Subcutaneous preadipocyte (primary cell): ENCODE results near the gene IL32. TPM values are rescaled to one million over a fixed set of nuclear protein-coding genes. Genes with fewer than 3 reads are reported as not detected.

ENCODE experiments used
- small RNA-seq: library from RNA; depleted of rRNA; stranded (forward); fragments of <200 nt; gene quantifications from one replicate; pipeline ENCODE3, GENCODE V24; 2012
- total RNA-seq: library from RNA; depleted of rRNA; stranded (reverse); fragments of >200 nt; gene quantifications from 2 replicates; pipeline ENCODE4 v1.2.3, GENCODE V29; 2012

IL32 gene, protein sequence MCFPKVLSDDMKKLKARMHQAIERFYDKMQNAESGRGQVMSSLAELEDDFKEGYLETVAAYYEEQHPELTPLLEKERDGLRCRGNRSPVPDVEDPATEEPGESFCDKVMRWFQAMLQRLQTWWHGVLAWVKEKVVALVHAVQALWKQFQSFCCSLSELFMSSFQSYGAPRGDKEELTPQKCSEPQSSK
- 0.59 and 4.4 TPM in 2 replicates for total RNA-seq

GRCh38 chr16:3065069-3065741, at the start of gene IL32:
IL32 (plus strand) TSS chr16:3065640; CDS start chr16:3065812, 172 bp downstream.

GRCh38 chr16:3017794-3018506, 47.5 kb upstream of the IL32 start, which contains the start of gene CLDN6:
CLDN6 (minus strand) TSS chr16:3018183; CDS start chr16:3016021, 2,162 bp downstream.

GRCh38 chr16:3020247-3020603, 45.2 kb upstream of the IL32 start, which contains the start of gene TNFRSF12A:
TNFRSF12A (plus strand) TSS chr16:3020368; CDS start chr16:3020398, 30 bp downstream.

DNA sequence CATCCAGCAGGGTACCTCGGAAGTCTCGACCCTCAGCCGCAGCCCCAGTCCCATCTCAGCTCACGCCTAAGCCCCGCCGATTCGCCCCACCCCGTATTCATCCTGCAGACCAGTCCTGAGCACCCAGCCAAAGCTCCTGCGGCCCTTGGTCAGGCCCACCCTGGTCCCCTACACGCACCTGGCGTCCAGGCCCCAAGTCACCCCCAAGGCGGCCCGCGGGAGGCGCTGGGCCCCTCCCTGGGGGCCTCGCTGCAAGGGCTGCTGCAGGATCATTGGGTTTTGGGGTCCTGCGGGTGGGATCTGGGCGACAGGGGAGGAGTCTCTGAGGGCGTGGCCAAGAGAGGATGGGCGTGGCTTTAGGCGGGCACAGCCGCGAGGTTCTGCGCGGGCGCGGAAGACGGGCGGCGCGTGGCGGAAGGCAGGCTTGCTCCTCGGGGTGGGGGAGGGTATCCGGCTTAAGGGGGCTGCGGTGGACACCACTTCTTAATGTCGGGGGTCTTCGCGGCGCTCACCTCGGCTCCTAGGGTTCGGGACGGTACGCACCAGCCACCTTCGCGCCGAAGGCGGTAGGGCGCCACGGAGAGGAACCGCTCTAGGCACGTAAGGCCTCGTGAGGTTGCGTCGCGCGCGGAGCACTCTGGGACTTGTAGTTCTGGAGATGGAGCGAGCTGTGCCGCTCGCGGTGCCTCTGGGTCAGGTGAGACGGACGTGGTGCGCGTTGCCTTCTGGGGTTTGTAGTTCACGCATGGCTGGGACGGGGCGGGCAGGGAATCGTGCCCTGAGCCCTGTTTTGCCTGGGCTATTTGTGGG, 41.6 kb upstream of the IL32 start, which contains the start of the genes HCFC1R1 and THOC6:
HCFC1R1 (minus strand) TSS at position 274 of the 810 bp plus-strand sequence; CDS start at position 273, 1 bp downstream.
THOC6 (plus strand) TSS at position 367 of the 810 bp plus-strand sequence; CDS start at position 659, 292 bp downstream.

GRCh38 chr16:3036726-3037315, 28.6 kb upstream of the IL32 start, which contains the start of gene BICDL2:
BICDL2 (minus strand) TSS chr16:3036944; CDS start chr16:3035496, 1,448 bp downstream.

DNA sequence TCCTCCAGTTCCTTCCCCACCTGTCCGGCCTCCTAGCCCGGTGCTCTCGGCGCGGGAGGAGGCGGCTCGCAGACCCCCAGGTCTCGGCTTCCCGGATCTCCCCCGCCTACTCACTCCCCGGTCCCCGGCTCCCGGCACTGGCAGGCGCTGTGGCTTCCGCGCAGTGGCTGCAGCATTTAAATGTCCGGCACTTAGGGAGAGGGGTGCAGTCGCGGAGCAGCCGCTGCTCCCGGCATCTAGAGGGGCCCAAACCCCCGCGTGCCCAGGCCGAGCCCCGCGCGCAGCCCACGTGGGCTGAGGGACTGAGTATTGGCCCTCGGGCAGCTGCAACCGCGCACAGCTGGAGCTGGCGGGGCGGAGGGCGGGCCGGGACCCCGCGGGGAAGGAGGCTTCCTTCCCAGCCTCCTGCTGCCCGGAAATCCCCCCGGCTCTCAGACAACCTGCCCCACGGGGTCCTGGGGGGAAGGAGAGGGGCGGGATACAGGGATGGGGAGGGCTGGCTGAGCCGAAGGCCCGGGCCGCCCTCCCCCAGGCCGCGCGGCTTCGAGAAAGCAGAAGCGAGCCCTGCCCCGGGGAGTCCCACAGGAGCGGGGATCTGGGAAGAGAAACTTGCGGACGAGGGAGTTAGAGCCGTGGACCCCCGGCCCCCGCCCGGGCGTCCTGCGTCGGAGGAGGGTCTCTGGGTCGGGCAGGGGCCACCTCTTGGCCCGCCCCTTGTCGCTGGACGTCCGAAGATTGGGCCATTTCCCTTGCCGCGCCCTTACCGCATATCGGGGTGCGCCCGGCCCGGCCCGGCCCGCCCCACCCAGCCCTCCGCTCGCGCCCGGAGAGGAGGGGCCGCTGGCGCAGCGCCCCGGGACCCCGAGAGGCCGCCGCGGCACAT, 19.4 kb upstream of the IL32 start, which contains the start of gene MMP25:
MMP25 (plus strand) TSS at position 804 of the 883 bp plus-strand sequence. CDS start 357 bp downstream, outside the sequence.

DNA sequence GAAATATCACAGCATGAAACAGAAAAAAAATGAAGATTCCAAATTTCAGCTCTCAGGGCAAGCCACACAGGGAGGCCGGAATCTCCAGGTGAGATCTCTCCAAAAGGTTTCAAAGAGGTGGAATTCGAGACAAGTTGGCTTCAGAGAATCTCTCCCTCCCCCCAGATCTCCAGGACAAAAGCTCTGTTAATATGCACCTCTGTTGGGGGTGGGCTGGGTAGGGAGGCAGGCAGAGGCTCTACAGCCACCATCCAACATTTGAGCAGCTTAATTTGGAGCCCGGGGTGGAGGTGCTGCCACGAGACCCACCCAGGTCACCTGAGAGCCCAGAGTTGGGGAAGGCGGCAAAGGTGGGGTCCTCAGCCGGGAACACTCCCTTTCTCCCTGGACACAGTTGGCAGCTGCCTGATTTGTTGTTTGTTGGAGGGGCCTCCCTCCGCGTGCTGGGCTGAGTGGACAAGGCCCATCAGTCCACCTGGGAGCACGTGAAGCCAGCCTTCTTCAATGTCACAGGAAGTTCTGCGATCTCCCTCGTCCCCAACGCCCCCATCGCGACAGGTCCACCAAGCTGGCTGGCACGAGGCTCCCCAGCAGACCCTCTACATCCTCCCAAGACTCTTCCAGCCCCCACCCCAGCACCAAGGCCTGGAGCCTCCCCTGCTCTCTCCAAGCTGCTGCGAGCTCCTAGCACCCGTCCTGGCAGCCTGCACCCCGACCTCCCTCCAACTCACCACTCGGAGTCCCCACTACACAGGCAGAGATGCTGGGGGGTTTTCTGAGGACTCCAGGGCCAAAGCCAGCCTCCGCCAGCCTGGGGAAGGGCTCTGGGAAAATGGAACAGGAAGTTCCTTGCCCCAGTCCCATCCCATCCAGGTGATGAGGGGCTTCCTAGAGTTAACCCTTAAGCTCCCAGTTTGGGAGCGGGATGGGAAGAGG, 33.3 kb downstream of the IL32 start, which contains the start of gene ZSCAN10:
ZSCAN10 (minus strand) TSS at position 836 of the 936 bp plus-strand sequence. CDS start 6,357 bp downstream, outside the sequence.

DNA sequence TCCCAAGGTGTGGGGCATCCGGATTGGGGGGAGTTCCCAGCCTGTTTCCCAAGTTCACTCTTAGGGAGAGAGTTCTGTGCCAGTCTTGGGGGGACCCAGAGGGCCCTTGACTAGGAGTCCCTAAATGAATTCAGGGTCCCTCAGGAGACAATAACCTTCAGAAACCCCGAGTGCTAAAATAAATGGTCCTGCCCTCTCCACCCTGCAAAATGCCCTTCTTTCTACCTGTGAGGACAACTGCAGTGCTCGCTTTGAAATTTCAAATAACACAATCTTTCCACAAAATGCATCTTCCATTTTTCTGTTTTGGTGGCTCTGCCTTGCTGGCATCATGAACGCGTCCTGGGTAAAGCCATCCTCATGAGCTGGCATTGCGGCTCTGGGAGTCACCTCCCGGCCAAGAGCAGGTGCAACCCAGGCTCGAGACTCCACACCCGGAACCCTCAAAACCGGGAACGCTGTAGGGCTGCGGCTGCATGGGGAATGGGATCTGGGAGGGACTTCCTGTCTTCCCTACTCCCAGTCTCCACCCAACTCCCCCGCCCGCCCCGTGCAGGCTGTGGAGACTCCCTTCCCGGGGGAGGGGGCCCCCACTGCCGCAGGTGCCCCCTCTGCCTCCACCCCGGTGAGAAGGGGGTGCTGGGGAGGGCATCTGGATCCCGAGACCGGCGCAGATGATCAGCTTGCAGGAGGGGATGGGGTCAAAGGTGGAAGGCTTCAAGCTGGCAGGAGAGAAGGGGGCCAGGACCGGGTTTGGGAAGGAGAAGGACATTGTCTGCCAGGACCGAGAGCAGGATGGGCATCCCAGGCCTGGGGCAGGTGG, 46.8 kb downstream of the IL32 start, which contains the start of gene ZNF205:
ZNF205 (plus strand) TSS at position 529 of the 823 bp plus-strand sequence. CDS start 845 bp downstream, outside the sequence.

Small RNA genes lying within 50 kb of the gene (small RNA-seq; reads per million reads assigned to genes)
- not detected for gene RNU1-22P

Other genes starting within 250 kb of the IL32 start
- gene PRSS21, start 248.4 kb upstream of the IL32 start, total RNA-seq = 0.59 and 0.73 TPM in 2 replicates
- gene ZG16B, start 235.3 kb upstream of the IL32 start, total RNA-seq = 0.37 TPM in 1 of 2 replicates, not detected in the other
- not detected in 2 replicates for gene PRSS22, start 207.5 kb upstream of the IL32 start, total RNA-seq
- 39.9 and 52.9 TPM in 2 replicates for gene FLYWCH2, start 182.4 kb upstream of the IL32 start, total RNA-seq
- 23.1 and 27.6 TPM in 2 replicates for gene FLYWCH1, start 153.7 kb upstream of the IL32 start, total RNA-seq
- not detected in 2 replicates for gene KREMEN2, start 101.4 kb upstream of the IL32 start, total RNA-seq
- 6.2 and 13.3 TPM in 2 replicates for gene PAQR4, start 96.3 kb upstream of the IL32 start, total RNA-seq
- gene PKMYT1, start 85.2 kb upstream of the IL32 start, total RNA-seq = 12.5 and 19.4 TPM in 2 replicates
- not detected in 2 replicates for gene CLDN9, start 52.7 kb upstream of the IL32 start, total RNA-seq
- not detected in 2 replicates for gene CLDN6, start 47.5 kb upstream of the IL32 start, total RNA-seq
- gene TNFRSF12A, start 45.3 kb upstream of the IL32 start, total RNA-seq = 85.6 and 172 TPM in 2 replicates
- 12.5 and 16.2 TPM in 2 replicates for gene HCFC1R1, start 41.7 kb upstream of the IL32 start, total RNA-seq
- 25.0 and 34.0 TPM in 2 replicates for gene THOC6, start 41.6 kb upstream of the IL32 start, total RNA-seq
- not detected in 2 replicates for gene BICDL2, start 28.7 kb upstream of the IL32 start, total RNA-seq
- under 0.01 and 0.20 TPM in 2 replicates for gene MMP25, start 19.1 kb upstream of the IL32 start, total RNA-seq
- gene ZSCAN10, start 33.7 kb downstream of the IL32 start, total RNA-seq = not detected in 2 replicates
- 15.1 and 17.0 TPM in 2 replicates for gene ZNF205, start 46.9 kb downstream of the IL32 start, total RNA-seq
- gene ZNF213, start 69.4 kb downstream of the IL32 start, total RNA-seq = 4.4 and 7.4 TPM in 2 replicates
- not detected in 2 replicates for gene OR1F1, start 122.6 kb downstream of the IL32 start, total RNA-seq
- 5.9 and 10.4 TPM in 2 replicates for gene ZNF200, start 169.5 kb downstream of the IL32 start, total RNA-seq
- gene MEFV, start 191.0 kb downstream of the IL32 start, total RNA-seq = under 0.01 and 0.20 TPM in 2 replicates
- gene ZNF263, start 217.9 kb downstream of the IL32 start, total RNA-seq = 28.7 and 41.1 TPM in 2 replicates
- 4.0 and 4.3 TPM in 2 replicates for gene TIGD7, start 239.8 kb downstream of the IL32 start, total RNA-seq
- gene ZNF75A, start 239.9 kb downstream of the IL32 start, total RNA-seq = 14.0 and 26.2 TPM in 2 replicates